Tibial nerve (tissue), 4 donors: ENCODE data around the gene PHF20.

Source experiments
- CTCF ChIP-seq, 5 experiments: fragments of 200-600 bp in 3 of 5; fragments of 450-650 bp in 2 of 5; sonication (generic) in 3 of 5; IDR thresholded peaks; one replicate each; pipeline ENCODE4 v1.5.1; 2016 to 2019; ENCODE audit warnings: antibody characterized with exemption in 5 of 5, mild to moderate bottlenecking in 3 of 5, moderate library complexity in 2 of 5
- EP300 ChIP-seq, 2 donors: sonication (generic); formaldehyde crosslinking; IDR thresholded peaks; one replicate each; pipeline ENCODE4 v1.6.1; 2017; ENCODE audit warnings: antibody characterized with exemption in 2 of 2, mild to moderate bottlenecking in 1 of 2
- POLR2A ChIP-seq, 2 donors: fragments of 450-650 bp; IDR thresholded peaks; one replicate each; pipeline ENCODE4 v1.6.1; 2017; ENCODE audit warnings: antibody characterized with exemption in 2 of 2, mild to moderate bottlenecking in 2 of 2, moderate library complexity in 2 of 2

GRCh38 chr20:35892871-35893270 is 121.1 kb downstream of the PHF20 start:
- no peak for TF ChIP-seq POLR2A (IDR thresholded peaks at IDR 0.05)
- no peak for TF ChIP-seq CTCF (IDR thresholded peaks at IDR 0.05)
- no peak for TF ChIP-seq EP300 (IDR thresholded peaks at IDR 0.05)
